ENCODE measurements around the gene ROR1.

ROR1 gene

DNA sequence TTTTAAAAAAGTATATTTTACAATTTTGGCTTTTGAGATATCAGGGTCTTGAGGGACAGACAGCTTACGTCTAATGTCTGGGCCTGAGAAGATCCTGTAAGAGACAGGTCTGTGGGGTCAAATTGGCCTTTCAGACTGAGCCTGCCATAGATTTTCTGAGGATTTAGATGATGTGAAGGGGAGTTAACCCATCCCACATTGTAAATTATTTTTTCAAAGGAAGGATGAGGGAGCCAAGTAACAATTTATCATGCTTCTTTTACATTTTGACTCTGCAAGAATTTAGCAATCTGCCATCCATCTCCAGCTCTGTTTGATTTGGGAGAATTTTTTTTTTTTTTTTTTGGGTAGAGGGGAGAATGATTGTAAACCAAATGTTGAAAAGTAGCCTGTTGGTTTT, 160.9 kb downstream of the ROR1 start:
- DNase-seq (ENCODE audit: low read depth, low spot score), result no peak

DNA sequence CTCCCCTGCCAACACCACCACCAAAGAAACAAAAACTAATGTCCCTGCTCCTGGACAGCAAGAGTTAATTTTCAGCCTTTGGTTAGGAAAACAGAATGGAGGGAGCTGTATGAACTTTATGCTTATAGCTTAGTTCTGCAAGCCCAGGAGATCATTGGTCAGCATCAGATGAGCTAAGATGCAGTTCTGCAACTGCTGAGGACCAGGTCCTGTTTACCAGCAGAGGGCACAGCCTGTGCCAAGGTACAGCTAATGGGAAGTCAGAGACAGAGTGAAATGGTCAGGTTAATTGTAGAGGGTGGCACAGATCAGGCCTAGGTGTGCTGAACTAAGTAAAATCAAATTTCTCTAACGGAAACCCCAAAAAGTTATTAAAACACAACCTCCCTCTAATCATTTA, 161.3 kb downstream of the ROR1 start:
- DNase-seq (ENCODE audit: low read depth, low spot score), result no peak

GRCh38 chr1:63935553-63935952, 161.7 kb downstream of the ROR1 start:
- no peak for DNase-seq (ENCODE audit: low read depth, low spot score)

DNA sequence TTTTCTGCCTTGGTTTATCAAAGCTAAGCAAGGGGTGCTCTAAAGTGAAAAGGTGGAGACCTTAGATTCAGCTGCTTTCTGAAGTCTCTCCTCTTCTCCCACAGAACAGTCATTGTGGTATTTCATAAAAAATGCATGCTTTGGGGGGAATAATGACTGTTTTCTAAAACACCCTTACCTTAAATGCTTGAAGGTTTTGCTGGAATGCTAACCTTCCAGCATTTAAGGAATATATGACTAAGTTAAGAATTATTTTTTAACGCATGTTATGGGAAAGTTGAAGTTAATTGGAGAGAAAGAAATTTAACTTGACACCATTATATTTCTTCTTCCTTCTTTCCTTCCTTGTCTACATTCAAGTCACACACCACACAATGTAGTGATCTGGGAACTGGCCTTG, 162.5 kb downstream of the ROR1 start:
- DNase-seq (ENCODE audit: low read depth, low spot score), result no peak

DNA sequence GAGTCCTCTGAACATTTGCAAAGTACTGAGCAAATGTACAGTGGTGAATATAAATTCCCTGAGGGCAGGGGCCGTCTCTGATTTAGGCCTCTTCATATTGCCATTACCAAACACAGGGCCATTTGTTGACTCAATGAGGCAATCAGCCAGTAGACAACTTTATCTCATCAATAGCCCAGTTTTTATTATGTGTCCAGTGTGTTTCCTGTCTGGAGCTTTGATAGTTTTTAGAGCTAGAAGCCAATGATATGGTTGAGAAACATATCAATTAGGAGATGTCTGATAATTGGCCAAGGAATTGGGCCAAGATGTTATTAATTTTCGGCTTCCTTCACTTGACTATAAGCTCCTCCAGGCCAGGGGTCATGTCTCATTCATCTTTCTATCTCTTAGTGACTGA, 163.0 kb downstream of the ROR1 start:
- no peak for DNase-seq (ENCODE audit: low read depth, low spot score)

- no peak for DNase-seq (ENCODE audit: low read depth, low spot score)
These were observed 163.7 kb downstream of the ROR1 start for GRCh38 chr1:63937461-63938022.

DNA sequence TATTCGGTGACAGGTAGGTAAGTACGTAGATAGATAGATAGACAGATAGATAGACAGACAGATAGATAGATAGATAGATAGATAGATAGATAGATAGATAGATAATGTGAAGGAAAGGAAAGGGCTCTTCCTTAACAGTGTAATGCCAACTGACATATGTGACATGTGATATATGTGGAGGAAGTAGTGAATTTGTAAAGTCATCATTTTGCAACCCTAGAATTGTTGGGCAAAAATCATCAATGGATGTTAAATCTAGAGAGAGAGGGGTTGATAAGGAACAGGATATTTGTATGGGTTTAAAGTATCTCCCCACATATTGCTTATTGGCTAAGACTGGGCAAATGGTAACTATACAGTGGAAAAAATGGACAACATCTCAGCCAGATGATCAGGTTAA, 166.6 kb downstream of the ROR1 start:
- DNase-seq (ENCODE audit: low read depth, low spot score), result no peak

DNA sequence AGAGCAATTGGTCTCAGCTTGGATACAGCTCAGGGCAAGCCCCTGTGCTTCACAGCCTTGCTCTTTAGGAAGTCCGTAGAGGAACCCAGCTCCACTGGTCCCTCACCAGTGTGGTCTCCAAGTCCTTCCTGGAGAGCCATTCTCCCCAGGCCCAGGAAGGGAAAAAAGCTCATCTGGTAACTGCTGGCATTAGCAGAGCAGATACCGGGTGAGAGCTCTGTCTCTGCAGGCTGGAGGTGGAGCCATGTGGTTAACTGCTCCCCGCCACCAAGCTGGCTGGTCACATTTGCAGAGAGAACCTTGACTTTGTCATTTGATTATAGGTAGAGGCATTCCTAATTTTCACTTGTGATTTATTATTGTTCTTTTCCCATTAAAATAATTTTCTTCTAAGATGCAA, 169.6 kb downstream of the ROR1 start:
- no peak for DNase-seq (ENCODE audit: low read depth, low spot score)

GRCh38 chr1:63945943-63946342, 172.1 kb downstream of the ROR1 start:
- DNase-seq (ENCODE audit: low read depth, low spot score), result no peak

- no peak for DNase-seq (ENCODE audit: low read depth, low spot score)
These were observed 173.2 kb downstream of the ROR1 start for GRCh38 chr1:63946866-63947491.

- no peak for DNase-seq (ENCODE audit: low read depth, low spot score)
These were observed 174.1 kb downstream of the ROR1 start for GRCh38 chr1:63947904-63948303.

- DNase-seq (ENCODE audit: low read depth, low spot score), result no peak
These were observed 176.2 kb downstream of the ROR1 start for GRCh38 chr1:63950023-63950422.

DNA sequence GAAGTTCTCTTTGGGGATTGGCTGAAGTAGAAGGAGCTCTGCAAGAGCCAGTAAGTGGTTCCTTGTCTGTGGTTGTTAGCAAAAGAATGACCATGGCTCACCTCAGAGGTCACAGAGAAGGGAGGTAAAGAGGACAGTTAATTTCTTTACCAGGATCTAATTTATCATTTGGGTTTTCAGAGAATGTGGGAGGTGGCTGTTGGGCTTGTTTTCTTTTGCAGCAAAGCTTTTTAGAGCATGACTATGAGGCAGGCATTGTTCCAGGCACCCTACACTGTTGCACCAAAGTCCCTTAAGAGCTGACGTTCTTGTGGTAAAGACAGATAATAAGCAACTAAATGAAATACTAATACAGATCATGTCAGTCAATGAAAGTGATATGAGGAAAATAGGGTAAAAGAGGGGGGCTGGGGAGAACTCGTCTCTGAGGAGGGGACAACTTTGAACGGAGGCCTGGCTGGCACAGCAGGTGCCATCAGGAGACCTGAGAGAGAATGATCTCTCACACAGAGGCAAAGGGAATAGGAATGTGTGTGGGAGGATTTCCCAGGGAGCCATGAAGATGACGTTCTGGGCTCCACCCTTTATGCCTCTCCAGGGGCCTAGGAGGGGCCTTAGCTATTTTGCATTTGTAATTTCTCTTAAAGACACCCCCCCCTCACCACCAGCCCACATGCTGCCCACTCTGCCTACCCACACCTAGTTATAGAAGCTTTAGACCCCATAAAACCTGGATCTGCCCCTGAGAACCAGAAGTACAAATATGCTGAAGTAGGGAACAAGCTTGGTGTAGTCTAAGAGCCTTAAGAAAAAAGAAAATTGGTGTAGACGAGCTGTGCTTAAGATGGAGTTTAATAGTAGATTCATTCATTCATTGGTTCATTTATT, 177.5 kb downstream of the ROR1 start:
- DNase-seq (ENCODE audit: low read depth, low spot score), result no peak

GRCh38 chr1:63954187-63954586, 180.4 kb downstream of the ROR1 start:
- DNase-seq (ENCODE audit: low read depth, low spot score), result no peak

DNA sequence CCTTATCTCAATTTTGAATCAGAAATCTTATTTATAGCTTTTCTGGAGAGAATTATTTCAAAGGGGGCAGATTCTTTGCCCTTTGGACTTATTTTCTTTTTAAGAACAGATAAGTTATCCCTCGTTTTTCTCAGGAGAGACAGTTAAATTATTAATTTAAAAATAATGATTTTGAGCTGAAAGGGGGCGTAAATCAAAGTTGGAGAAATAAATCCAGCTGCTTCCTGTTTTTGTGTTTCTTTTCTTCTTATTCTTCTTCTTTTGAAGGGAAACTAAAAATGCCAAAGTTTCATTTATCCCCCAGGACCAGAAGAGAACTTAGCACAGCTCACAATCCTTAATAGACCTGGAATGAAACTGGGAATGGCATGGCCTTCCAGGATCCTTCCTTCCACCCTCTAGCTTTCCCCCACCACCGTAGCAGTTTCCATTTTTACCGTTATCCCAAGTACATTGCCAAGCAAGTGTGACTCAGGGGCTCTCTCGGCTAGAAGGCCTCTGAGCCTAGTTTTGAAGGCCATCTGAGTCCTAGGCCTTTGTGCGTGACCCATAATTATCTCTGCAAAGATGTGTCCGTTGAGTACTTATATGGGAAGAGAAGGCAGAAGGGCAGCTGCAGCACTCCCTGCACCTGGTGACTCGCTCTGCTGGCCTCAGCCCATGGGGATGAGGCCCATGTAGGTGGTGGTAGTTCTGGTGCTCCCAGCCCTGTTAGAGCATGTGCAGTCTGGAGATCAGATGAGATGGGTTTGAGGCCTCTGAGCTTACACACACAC, 181.7 kb downstream of the ROR1 start:
- DNase-seq (ENCODE audit: low read depth, low spot score), result no peak

GRCh38 chr1:63958556-63958955, 184.7 kb downstream of the ROR1 start:
- no peak for DNase-seq (ENCODE audit: low read depth, low spot score)

DNA sequence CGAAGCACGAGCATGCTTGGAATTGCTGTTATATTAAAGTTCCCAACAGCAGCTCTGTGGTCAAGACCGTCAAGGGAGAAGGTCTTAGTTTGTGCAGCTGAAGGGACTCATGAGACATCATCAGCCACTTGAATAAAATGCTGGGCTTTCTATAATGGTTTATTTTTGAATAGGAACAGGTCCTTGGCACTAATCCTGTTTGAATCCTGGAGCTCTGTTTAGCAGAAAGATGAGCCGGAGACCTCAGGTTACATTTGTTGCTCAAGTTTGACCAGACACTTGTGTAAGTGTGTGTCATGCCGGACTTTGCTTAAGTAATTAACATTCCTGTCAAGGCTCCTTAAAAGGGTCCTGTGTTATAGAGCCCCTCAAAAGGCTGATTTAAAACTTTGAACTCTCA, 186.5 kb downstream of the ROR1 start:
- DNase-seq (ENCODE audit: low read depth, low spot score), result no peak

DNA sequence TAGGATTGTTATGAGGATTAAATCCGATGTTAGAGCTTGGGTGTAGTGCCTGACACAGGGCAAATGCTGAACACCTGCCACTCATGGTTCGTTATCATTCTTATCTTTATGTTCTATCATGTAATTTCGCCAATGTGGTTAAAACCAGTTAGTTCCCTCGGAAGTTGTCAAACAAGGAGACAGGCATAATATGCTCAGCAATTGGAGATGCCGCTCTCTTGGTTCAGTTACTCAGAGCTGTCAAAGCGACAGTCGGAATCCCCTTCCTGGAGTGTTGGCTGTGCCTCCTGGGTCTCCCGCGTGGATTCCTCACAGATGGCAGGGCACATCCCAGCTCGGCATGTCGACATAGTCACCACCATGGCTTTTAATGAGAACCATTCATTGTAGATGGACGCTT, 192.2 kb downstream of the ROR1 start:
- DNase-seq (ENCODE audit: low read depth, low spot score), result no peak

DNA sequence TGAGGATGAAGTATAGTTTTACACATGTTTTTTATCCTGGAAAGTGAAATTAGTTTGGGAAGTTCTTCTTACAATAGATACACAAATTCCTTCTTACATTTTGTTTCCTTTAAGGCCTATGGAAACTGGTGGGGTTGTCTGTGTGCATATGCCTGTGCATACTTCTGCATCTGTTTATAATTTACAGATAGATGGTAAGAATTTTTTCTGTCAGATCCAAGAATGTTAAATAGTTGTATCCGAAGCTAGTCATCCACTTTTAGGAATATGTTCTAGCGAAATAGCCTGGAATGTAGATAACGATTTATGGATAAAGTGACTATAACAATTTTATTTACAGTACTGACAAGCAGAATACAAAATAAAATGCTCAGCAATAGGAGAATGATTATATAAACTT, 194.1 kb downstream of the ROR1 start:
- DNase-seq (ENCODE audit: low read depth, low spot score), result no peak

DNA sequence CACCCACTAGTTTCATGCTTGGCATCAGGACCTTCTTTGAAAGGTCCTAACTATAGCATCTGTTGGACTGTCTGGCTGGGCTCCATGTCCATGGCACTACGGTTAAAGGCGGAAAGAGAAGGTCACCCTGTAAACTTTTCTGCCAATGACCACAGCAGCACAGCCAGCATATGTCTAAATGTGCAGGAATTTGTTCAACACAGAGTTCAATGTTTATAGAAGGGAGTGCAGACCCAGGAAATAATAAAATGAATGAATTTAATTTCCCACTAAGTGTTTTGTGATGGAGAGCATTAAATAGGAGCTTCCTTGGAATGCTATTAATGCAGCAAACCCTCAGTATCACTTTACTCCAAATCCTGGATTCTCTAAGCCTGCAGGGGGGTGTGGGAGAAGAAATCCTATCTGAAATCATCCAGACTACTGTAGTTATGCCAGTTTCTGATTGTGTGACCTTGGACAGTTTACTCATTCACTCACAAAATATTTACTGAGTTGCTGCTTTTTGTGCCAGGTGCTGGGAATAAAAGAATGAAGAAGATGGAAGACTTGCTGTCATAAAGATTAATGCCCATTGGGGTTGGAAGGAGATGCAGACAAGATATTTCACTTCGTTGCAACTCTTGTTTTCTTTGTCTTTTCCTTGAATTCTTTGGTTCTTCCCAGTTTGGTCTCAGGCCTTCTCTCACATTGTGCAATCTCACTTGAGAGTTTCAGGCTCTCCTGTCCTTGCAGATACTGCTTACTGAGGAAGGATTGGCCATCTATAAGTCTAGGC, 195.0 kb downstream of the ROR1 start:
- DNase-seq (ENCODE audit: low read depth, low spot score), result no peak

- no peak for DNase-seq (ENCODE audit: low read depth, low spot score)
These were observed 195.7 kb downstream of the ROR1 start for GRCh38 chr1:63969441-63969901.

All from activated CD4-positive, CD25-positive, alpha-beta regulatory T cell treated with anti-CD3 and anti-CD28 coated beads, Interleukin-2, amount 50 U/mL, for 16 hours (primary cell).